CD4-positive, alpha-beta T cell treated with Interleukin-17A for 4 hours (primary cell): ENCODE measurements around the gene LMBR1L.

Experiments used
- DNase-seq: peaks from one replicate; pipeline ENCODE4 v3.0.0-alpha.2; 2020; ENCODE audit warnings: mixed read lengths

The LMBR1L gene

GRCh38 chr12:49109641-49110463 is 795 bp downstream of the LMBR1L start:
- DNase-seq: peak; percentile 54

- no peak for DNase-seq
Measured at GRCh38 chr12:49108958-49109404, 1.7 kb downstream of the LMBR1L start.

- DNase-seq: no peak
Measured at GRCh38 chr12:49105504-49106084, 5.1 kb downstream of the LMBR1L start.

DNA sequence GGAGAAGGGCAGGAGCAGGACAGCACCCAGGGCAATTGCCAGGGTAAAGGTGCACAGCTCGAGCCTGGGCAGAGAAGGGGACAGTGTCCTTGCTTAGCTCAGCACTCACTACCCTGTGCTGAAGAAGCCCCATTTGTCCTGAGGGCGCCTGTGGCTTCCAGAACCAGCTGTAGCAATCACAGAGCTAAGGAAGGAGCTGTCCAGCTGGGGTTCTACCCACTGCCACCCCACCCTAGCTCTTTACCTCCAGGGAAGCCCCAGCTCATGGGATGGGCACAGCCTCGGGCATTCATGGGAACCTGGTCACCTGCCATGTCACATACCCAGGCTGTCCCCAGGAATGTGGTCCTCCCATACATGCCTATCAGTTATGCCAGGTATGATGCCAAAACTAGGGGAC is 5.8 kb downstream of the LMBR1L start:
- DNase-seq: no peak

DNA sequence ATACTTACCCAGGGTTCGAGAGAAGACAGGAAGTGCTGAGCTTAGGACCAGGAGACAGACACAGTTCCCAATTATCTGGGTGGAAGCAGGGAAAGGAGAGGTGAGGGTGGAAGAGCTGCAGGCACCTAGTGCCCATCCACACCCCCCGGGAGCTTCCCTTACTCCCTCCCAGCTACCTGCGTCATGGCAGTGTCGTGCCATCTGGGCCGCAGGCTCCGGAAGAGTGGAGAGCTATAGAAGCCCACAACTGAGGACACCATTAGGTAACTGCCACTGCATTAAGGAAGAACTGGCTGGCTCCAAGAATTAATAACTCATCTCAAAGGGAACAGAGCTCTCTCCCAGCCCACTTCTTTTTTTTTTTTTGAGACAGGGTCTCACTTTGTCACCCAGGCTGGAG is 10.3 kb downstream of the LMBR1L start:
- no peak for DNase-seq

DNA sequence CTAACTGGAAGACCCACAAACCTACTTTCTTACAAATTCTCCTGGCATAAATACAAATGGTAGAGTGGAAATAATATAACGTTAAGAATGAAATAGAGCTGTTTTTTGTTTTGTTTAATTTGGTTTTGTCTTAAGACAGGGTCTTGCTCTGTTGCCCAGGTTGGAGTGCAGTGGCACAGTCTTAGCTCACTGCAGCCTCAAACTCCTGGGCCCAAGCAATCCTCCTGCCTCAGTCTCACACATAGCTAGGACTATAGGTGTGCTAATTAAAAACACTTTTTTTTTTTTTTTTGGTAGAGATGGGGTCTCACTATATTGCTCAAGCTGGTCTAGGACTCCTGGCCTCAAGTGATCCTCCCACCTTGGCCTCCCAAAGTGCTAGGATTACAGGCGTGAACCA is 11.9 kb downstream of the LMBR1L start:
- no peak for DNase-seq

DNA sequence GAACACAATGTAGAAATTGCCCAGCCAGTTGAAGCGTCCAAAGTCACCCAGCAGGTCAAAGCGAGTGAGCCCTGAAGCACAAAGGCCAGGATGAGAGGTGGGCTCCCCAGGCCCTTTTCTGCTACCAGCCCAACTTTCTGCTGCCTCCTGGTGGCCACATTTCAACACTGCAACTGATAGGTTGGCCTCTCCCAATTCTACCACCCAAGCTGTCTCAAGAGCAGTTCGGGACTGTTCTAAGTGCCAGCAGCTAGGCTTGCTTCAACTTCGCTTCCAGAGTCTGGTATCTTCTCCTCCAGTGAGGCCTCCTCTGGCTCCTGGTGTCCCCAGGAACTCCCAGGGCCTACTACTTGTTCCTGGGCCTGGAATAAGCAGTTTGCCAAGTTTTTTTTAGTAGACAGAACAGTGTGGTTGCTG is 12.6 kb downstream of the LMBR1L start:
- DNase-seq: peak; percentile 73

- DNase-seq: no peak
Measured at GRCh38 chr12:49097381-49097780, 13.3 kb downstream of the LMBR1L start.

DNA sequence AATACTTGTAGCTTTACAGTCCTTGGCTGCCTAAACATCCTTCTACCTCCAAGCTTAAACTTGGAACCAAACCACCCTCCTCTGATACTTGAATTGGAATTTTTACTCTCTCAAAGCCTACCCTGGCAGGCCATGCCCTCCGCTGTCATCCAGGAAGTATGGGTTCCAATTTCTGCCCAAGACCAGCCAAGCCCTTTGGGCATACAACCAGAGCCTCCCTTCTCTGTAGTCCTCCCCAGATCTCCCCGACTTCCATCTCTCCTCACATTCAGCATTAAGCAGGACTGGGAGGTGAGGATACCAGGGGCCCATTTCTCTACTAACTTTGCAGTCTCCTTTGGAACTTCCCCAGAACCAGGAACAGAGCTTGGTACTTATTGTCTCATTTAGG is 15.7 kb downstream of the LMBR1L start:
- no peak for DNase-seq

GRCh38 chr12:49094160-49094974 is 16.3 kb downstream of the LMBR1L start, which contains the start of gene DHH:
DHH (minus strand) TSS chr12:49094801; CDS start chr12:49094512, 289 bp downstream.
- no peak for DNase-seq

GRCh38 chr12:49093792-49094159 is 16.9 kb downstream of the LMBR1L start:
- no peak for DNase-seq

DNA sequence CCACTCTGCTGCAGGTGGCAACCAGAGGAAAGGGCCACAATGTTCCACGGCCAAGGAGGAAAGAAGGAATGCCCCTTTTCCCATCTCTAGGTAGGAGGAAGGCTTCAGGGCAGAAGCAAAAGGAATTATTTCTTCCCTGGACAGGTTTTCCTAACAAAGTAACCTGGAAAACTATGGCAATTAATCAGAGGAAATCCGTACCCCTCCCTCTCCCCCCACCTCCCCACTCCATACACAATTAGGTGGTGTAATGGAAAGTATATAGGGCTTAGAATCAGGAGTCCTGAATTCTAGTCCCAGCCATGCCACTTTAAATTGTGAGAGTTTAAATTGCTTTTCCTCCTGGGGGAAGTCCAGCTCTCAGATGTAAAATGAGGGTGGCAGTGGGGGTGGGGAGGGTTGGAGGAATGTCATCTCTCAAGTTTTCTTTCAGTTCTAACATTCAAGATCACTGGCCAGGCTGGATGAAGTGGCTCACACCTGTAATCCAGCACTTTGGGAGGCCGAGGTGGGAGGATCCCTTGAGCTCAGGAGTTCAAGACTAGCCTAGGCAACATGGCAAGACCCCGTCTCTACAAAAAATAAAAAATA is 17.7 kb downstream of the LMBR1L start:
- no peak for DNase-seq

- peak; percentile 69 for DNase-seq
Measured at GRCh38 chr12:49092086-49092815, 18.4 kb downstream of the LMBR1L start.

DNA sequence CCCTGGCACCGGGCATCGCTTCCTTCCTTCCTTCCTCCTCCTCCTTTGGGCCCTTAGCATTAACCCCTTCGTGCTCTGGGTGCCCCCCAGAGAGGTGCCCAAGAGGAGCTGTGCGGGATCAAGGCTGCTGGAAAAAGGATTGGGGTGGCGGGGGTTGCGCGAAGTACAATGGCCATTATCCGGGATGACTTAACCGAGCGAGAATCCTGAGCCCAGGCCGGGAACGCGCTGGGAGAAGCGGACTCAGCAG is 18.9 kb downstream of the LMBR1L start:
- DNase-seq: no peak

DNA sequence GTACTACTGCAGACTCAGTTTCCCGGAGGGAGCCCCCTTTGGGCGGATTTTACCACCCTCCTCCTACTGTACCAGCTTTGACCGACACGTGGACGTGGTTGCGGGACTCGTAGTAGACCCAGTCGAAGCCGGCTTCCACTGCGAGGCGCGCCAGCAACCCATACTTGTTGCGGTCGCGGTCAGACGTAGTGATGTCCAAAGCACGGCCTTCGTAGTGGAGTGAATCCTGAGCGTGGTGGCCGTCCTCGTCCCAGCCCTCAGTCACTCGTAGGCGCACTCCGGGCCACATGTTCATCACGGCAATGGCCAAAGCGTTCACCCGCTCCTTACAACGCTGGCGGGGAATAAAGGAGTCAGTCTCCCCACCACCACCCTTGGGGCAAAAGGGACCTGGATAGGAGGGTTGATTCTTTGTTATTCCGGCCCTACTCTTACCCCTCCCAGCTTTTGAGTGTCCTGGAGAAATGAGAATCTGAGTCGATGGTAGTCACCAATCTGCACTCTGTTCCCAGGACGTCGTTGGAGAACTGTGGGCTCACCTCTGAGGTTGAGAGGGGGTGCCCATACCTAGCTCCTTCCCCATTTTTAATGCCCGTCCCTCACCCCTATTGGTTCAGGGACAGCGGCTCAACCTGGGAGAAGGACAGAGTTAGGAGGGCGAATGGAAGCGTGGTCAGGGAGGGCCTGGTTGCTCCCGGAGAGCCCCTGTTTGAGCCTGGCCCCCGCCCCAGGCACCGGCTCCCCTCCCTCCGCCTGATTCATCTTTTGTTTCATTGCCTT is 19.4 kb downstream of the LMBR1L start:
- DNase-seq: no peak

- peak; percentile 52 for DNase-seq
Measured at GRCh38 chr12:49089821-49090773, 20.6 kb downstream of the LMBR1L start.

- no peak for DNase-seq
Measured at GRCh38 chr12:49088932-49089330, 21.7 kb downstream of the LMBR1L start.

DNA sequence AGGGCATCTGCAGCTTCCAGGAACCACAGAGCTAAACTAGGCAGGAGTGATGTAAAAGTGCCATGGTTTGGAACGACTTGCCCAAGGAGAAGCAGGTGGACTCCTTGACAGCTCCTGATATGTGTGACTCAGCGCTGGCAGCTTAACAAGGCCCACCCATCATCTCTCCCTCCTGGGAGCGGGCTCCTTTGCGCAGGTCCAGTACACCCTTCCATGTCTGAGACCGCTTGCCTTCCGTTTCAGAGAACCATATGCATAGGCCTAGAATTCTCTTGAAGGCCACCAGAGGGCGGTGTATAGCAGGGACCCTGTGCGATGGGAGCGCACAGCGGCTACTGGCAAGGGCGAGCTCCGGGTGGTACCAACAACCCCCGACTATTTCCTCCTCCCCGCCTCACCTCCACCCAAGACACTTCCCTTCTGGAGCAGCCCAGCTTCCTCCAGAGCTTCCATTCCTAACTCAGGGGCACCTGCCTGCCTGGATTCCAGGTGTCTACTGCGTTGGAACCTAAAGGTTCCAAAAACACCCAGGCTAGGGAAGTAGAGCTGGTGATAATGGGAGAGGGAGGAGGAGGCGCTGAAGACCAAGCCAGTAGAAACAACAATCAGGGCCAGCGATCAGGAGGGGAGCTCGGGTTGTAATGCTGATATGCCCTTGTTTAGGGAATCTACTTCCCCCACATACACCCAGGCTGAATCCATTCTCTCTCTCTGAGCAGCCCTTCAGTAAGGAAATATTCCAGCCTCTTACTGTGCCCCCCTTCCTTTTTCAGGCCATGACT is 22.3 kb downstream of the LMBR1L start:
- DNase-seq: peak; percentile 85

DNA sequence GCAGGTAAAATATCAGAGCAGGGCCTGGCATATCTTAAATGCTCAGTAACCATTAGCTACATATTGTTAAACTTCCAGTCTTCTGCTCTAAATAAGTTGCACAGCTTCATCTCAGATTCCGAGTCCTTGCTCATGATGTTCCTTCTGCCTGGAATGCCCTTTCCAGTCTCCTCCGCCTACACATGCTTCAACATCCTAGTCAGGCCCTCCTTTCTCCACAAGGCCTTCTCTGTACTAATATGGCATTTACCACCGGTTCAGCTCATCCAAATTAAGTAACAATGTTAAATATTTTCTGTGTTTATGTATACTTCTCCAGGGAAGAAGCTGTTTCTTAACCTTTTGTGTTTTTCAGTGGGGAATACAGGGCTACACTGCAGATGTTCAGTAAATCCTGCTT is 24.5 kb downstream of the LMBR1L start:
- no peak for DNase-seq

DNA sequence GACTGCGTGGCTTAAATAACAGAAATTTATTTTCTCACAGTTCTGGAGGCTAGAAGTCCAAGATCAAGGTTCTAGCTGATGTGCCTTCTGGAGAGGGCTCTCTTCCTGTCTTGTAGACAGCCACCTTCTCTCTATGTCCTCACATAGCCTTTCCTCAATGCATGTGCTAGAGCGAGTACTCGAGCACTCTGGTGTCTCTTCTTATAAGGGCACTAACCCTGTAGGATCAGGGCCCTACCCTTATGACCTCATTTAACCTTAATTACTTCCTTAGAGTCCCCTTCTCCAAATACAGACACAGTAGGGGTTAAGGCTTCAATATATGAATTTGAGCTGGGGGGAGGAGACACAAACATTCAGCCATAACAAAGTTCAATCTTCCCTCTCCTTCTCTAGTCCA is 26.2 kb downstream of the LMBR1L start:
- no peak for DNase-seq
